Gastroesophageal sphincter (tissue), 3 donors: ENCODE results near the gene WHAMM.

ENCODE experiments used
- CTCF ChIP-seq, 4 experiments: fragments of 200-600 bp in 2 of 4; fragments of 450-650 bp in 2 of 4; sonication (generic) in 1 of 4; IDR thresholded peaks; one replicate each; pipeline ENCODE4 v1.5.1; 2017 to 2019; ENCODE audit warnings: antibody characterized with exemption in 4 of 4, mild to moderate bottlenecking in 2 of 4, moderate library complexity in 2 of 4
- POLR2A ChIP-seq, 2 donors: fragments of 450-650 bp; IDR thresholded peaks; one replicate each; pipeline ENCODE4 v1.6.1; 2017; ENCODE audit warnings: antibody characterized with exemption in 2 of 2, mild to moderate bottlenecking in 2 of 2, moderate library complexity in 1 of 2
- POLR2AphosphoS5 ChIP-seq: sonication (generic); formaldehyde crosslinking; IDR thresholded peaks from one replicate; pipeline ENCODE4 v1.6.1; 2017; ENCODE audit warnings: antibody characterized with exemption

DNA sequence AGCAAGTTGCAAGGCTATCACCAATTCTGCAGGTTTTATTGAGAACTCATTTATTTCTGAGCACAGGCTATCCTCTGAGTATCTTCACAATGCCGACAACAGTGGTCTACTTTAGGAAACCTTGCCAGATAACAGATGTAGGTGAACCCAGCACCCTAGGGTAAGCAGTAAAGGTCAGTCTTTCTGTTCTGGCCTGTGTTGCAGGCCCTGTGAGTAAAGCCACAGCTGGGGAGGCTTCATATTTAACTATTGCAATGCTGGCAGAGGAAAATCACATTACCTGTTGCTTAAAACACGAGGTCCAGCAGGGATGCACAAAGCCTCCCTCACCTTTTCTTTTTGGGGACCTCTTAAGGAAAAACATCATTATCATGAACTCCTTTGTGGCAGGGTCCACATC lies 55.5 kb downstream of the WHAMM start:
- TF ChIP-seq CTCF (IDR thresholded peaks at IDR 0.05) (no peak), POLR2AphosphoS5 (no peak), POLR2A (IDR thresholded peaks at IDR 0.05) (no peak)
